Stimulated activated CD8-positive, alpha-beta memory T cell treated with anti-CD3 and anti-CD28 coated beads, Interleukin-7, amount 100 ng/mL, for 4 hours (primary cell): ENCODE measurements around the gene THBS2.
"Not testable (repeated sequence)": the region's sequence is repeated elsewhere in the genome, so short reads cannot be mapped to it uniquely, and the experiment has no call there.

ENCODE experiments used
- DNase-seq, 2 donors: peaks; one replicate each; pipeline ENCODE4 v3.0.0-alpha.2; 2020; ENCODE audit warnings: low read depth in 2 of 2

THBS2 gene

DNA sequence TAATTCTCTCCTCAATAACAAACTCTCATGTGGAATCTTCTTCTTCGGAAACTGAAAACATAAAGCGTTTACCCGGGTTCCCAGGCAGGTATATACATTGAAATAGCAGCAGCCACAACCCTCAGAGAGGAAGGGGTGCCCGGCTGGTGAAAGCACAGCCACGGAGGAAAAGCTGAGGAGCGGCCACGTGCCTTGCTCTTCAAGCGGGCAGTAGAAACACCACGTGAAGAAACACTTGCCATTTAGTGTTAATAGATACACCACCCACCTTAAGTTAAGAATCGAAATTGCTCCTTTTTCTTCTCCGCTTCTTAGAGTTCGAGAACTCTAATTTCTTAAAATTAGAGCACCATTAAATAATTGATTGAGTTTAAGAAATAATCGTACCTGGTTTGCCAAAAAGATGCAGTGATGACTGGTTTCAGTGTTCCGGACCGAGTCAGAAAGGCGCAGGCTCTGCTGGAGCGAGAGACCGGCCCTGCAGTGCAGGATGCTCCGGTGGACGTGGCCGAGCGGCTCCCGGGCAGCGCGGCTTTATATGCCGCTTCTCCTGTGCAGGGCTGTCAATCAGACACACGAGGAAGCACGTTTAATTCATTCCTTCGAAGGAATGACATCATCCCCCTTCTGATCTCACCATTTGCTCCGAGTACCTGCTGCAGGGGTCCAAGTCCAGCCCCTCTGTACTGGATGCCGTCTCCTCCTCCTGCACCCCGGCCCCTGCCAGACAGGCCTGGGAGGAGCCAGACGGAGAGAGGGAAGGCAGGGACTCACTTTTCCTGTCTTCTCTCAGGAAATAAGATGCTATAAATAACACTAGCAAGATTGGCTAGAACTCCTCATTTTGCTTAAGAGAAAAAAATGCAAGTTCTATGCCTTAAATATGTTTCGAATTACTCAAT is at the start of gene THBS2:
Gene THBS2 (minus strand): TSS at position 510 of the 902 bp plus-strand sequence. CDS start 3,062 bp downstream, outside the sequence.
- no peak for DNase-seq

- DNase-seq, result no peak
These were observed 49.1 kb upstream of the THBS2 start for GRCh38 chr6:169302716-169303115.

- no peak for DNase-seq
These were observed 48.6 kb upstream of the THBS2 start for GRCh38 chr6:169302255-169302654.

GRCh38 chr6:169300916-169301315 is 47.3 kb upstream of the THBS2 start:
- no peak for DNase-seq

GRCh38 chr6:169298626-169299025 is 45.0 kb upstream of the THBS2 start:
- not testable (repeated sequence) for DNase-seq

- DNase-seq, result no peak
These were observed 43.0 kb upstream of the THBS2 start for GRCh38 chr6:169296622-169297021.

DNA sequence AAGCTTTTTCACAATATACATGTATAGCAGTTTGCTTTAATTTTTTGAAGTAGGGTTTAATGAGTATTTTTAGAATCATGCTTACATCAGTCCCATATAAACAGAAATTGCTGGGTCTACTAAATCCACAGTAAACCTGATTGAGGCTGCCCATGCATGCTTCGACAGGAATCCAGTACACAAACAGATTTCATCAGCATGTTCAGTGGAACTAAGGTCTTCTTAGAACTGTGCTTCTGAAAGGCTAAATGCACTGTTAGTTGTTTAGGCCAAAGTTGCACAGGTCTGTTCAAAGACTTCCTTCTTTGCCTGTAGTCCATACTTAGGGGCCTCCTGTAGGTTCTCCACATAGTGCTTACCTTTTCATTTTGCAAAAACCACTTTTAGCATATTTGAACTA is 42.5 kb upstream of the THBS2 start:
- no peak for DNase-seq

- no peak for DNase-seq
These were observed 39.5 kb upstream of the THBS2 start for GRCh38 chr6:169293196-169293595.

- DNase-seq, result no peak
These were observed 38.9 kb upstream of the THBS2 start for GRCh38 chr6:169292338-169293124.

DNA sequence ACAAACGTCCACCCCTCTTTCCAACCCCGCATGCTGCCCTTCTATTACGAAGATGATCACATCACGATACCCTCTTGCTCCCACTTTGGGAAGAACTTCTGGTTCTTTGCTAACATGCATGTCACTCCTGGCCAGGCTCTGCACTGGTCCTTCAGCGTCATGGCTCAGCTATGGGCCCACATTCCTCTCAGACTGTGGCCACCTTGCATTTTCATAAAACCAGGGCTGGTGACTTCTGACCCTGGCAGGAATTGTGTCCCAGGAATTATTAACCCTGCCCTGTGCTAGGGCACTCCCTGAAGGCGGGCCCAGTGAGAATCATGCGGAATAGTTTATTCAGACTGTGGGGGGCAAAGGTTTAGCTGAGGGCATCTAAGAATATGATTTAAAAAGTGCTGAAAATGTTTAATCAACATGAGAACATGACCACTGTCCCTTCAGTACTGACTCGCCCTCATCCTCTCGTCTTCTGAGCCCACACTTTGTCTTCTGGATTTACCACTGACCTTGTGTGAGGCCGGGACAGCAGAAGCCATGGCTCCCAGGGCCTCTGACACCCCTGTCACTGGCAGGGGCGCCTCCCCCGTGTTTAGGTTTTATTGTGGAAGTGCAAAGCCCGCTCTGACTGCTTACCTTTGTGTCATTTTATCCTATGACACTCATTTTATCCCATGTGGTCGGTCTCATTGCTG is 38.1 kb upstream of the THBS2 start:
- no peak for DNase-seq

- DNase-seq, result no peak
These were observed 37.5 kb upstream of the THBS2 start for GRCh38 chr6:169291148-169291547.

GRCh38 chr6:169289619-169290339 is 36.1 kb upstream of the THBS2 start:
- no peak for DNase-seq

DNA sequence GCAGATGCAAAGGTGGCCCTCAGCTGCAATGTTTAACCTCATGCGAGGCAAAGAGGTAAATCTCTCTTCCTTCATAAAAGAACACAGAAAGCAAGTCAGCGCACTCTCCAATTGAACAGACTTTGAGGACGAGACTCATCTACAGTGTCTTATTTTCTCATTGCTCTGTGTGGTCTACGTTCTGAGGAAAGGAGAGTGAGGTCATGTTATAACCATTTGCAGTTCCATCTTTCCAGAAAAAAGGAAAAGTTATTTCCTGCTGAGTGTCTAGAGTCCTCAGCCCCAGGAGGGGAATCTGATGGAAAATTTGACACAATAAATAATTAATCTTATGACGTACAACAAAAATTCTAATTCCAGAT is 35.6 kb upstream of the THBS2 start:
- DNase-seq, result no peak

DNA sequence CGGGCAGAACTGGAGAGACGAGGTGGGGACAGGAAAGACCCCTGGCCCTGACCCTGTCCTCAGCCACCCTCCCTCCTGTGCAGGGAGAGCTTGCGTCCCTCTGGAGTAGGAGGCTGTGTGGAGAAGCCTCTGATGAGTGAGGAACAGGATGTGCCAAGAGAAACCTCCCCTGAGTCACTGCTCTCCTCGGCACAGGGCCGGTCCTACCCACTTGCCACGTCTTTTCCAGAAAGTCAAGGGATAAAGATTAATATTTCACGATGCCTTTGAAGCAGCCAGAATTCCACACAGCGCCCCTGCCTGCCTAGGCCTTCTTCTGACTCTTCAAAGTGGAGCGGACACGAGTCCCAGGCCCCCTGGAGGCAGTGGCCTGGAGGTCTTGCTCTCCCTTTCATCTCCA is 34.9 kb upstream of the THBS2 start:
- DNase-seq, result no peak

- DNase-seq, result no peak
These were observed 34.0 kb upstream of the THBS2 start for GRCh38 chr6:169287675-169288074.

GRCh38 chr6:169286961-169287360 is 33.3 kb upstream of the THBS2 start:
- no peak for DNase-seq

DNA sequence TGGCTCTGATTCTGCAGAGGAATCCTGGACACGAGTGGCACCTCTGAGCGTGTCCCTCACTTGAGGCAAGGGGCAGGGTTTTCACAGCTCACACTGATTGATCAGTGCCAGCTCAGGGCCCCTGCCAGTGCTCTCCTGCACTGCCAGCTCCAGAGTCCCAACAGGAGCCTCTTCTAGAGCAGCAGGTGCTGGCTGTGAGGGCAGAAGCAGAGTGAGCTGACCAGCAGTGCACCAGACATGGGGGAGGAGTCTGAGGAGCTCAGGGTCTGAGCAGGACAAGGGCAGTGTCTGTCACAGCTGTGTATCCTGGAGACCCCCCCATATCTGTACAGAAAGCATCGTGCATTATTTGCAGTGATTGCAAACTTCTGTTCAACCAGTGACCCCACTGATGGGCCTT is 31.5 kb upstream of the THBS2 start:
- no peak for DNase-seq

DNA sequence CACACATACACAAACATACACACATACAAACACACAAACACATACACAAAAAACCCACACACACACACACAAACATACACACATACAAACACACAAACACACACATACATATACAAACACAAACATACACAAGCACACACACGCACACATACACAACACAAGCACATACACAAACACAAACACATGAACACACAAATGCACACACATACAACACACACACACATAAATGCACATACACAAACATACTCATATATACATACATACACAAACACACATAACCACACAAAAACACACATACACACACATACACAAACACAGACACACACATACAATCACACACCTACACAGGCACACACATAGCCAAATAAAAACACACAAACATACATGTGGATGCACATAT is 30.3 kb upstream of the THBS2 start:
- DNase-seq, result no peak

GRCh38 chr6:169282043-169282442 is 28.4 kb upstream of the THBS2 start:
- DNase-seq, result no peak

GRCh38 chr6:169277619-169278018 is 24.0 kb upstream of the THBS2 start:
- no peak for DNase-seq

DNA sequence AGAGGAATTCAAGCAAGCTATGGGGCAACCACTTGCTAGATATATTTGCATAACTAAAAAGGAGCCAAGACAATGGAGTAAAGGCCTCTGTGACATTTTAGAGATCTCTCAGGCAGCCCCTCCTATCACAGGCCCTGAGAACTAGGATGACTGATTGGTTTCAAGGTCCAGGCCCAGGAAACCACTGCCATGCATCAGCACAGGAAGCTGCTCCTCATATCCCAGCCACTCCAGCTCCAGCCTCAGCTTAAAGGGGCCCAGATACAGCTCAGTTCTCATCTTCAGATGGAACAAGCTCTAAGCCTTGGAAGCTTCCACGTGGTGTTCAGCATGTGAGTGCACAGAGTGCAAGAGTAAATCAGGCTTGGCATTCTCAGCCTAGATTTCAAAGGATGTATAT is 21.1 kb upstream of the THBS2 start:
- DNase-seq, result no peak

- no peak for DNase-seq
These were observed 19.9 kb upstream of the THBS2 start for GRCh38 chr6:169273511-169273910.
